Measurements from ENCODE around the gene CBX8.

CBX8 gene

GRCh38 chr17:79819534-79820276 lies 22.8 kb upstream of the CBX8 start:
- DNase-seq (ENCODE audit: low read depth): no peak

DNA sequence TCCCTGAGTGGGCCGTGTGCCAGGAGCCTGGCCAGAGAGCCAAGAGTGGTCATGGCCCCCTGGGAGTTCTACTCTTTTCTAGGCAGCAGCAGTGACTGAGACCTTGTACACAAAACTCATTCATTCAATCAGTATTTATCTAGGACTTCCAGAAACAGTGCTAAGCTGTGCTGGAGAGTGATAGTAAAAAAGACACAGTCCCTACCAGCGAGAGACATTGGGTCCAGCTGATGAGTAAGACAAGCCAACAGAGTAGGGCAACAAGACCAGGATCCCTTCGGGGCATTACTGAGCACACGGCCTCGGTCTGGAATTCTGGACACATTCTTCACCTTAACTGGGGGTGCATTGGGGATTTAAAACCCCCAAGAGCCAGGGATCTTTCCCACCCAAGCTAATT lies 22.2 kb upstream of the CBX8 start:
- DNase-seq (ENCODE audit: low read depth): no peak

DNA sequence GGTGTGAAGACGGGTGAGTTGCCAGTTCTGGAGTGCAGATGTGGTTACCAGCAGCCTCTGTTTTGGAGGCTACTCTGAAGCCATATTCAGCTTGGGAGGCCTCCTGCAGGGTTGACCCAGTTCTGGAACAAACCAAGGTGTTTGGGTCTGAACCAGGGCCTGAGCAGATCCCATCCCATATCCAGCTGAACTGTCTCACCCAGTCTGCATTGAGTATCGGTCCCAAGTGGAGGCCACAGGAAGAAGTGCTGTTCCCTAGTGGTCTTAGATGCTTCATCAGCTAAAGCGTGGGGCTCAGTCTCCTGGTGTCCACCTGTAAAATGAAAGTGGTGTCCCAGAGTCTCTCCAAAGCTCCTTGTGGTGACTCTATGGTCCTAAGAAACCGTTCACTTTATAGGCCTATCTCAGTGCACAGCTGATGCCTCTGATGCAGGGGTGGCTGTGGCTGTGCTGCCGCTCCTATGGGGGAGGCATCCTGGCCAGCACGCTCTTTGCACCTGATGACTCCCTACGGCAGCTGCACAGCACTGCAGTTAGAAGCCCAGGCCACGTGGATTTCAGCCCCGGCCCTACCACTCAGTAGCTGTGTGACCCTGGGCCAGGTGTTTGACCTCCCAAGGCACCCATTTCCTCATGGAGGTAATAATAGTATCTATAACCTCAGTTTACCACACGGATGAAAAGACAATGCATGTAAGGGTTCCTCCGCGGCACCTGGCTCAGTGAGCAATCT lies 21.3 kb upstream of the CBX8 start:
- no peak for DNase-seq (ENCODE audit: low read depth)

DNA sequence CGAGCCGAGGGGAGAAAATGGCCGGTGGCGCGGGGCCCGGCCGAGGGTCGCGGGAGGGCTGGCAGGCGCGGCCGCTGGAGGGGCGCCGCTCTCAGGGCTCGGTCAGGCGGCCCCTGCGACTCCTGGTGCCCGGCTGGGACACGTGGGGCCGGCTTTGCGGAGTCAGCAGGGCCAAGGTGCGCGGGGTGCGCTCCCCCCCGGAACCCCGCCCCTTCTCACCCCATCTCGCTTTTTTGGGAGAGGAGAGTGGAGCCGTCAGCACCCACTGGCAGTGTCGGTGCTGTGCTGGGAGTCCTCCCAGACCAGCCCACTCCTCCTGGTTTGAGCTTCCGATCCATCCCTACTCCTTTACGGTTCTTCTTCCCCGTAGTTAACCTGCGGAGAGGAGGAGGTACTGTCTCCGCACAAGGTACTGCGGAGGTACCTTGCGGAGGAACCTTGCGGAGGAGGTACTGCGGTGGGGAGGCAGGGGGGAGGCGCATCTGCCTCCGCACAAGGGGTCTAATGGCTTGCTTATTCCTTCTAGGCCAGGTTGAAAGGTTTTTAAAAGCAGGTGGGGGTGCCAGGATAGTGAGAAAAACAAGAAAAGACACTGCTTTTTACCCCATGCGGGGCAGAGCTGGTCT lies 19.1 kb upstream of the CBX8 start:
- no peak for DNase-seq (ENCODE audit: low read depth)

GRCh38 chr17:79814974-79815835 lies 18.3 kb upstream of the CBX8 start:
- no peak for DNase-seq (ENCODE audit: low read depth)

GRCh38 chr17:79814127-79814973 lies 17.5 kb upstream of the CBX8 start:
- DNase-seq (ENCODE audit: low read depth): no peak

DNA sequence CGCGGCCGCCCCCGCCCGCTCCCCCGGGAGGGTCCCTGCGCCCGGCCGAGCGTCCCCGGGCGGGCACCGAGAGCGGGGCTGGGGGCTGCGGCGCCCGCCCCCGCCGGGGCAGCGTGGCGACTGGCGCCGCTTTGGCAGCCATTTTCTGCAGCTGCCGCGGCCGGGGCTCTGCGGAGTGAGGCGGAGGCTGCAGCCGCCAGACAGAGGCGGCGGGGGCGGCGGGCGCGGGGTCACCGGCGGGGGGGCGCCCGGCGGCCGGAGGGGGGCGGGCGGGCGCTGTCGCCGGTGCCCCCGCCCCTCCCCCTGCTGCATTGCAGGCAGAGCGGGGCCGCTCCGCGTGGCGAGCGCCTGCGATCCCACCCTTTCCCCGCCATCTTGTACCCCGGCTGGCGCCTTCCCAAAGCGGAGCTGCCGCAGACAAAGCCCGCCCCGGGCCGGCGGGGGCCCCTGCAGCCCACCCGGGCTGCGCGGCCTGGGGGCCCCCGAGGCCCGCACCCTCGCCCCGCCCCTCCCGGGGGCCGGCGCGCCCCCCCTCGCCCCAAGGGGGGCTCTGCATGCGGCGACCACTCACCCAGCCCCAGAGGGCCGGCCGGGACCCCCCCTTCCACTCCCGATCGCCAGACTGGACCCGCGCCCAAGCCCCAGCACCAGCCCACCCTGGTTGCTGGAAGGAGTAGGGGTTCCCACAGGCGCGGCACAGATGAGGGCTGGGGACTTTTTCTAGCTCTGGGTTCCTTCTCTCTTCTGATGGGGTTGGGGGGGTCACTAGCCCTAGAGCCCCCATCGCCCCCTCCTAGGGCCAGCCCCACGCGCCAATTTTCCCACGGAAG lies 16.6 kb upstream of the CBX8 start:
- no peak for DNase-seq (ENCODE audit: low read depth)

DNA sequence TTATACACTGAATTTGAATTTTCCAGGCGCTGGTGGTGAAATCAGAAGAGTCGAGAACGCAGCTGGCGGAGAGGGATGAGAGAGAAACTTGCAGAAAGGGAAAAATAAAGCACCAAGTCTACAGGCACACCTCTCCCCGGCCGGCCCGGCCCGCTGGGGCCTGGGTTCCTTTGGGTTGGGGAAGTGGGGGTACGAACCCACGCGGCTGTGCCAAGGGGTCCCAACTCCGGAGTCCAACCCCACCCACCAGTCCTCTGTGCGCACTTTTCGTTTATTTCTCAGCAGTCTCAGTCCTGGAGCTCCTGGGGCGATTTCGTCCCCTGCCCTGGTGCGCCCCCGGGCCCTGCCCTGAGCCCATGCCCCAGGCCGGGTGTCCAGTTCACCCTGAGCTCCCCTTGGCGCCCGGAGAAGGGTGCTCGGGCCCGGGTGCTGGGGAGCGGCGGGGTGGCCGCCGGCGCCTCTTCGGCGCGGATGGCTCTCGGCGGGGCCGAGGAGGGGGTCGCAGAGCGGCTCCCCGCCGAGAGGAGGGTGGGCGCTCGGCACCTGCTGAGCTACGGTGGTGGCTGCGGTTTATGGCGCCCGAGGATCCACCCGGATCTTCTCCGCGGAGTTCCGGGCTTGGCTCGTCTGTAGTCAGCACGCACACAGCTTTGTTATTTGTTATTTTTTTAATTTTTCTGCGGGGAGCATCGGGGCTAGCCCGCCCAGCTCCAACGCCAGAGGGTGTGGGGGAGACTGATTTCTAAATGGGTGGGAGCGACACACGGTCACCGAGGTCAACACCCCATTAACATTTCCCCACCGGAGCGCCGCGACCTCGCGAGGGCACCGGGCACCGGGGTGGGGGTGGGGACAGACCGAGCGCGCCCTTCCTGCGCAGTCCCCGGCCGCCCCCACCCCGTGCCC lies 15.7 kb upstream of the CBX8 start:
- no peak for DNase-seq (ENCODE audit: low read depth)

DNA sequence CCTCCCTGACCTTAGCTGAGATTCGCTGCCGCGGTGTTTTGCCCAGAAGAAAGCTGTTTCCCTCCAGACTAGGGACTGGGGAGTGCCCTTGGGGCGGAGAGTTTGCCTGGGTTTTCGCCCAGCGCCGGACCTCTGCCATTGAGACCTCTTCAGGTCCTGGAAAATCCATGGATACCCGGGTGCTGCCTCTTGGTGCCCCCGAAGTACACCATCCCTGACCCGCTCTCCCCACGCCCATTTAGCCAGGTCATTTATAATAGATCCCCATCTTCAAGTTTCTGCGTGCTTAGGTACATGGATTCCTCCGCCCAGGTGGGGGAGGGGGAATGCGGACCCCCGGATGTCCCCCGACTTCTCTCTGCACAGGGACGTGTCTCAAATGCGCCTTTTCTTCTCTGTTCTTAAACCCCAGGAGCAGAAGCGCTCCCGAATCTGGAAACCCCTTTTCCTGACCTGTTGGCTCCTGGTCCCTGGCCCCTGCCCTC lies 15.0 kb upstream of the CBX8 start:
- no peak for DNase-seq (ENCODE audit: low read depth)

- DNase-seq (ENCODE audit: low read depth): no peak
These were observed 14.4 kb upstream of the CBX8 start for GRCh38 chr17:79811011-79811867.

GRCh38 chr17:79810130-79811010 lies 13.5 kb upstream of the CBX8 start:
- no peak for DNase-seq (ENCODE audit: low read depth)

DNA sequence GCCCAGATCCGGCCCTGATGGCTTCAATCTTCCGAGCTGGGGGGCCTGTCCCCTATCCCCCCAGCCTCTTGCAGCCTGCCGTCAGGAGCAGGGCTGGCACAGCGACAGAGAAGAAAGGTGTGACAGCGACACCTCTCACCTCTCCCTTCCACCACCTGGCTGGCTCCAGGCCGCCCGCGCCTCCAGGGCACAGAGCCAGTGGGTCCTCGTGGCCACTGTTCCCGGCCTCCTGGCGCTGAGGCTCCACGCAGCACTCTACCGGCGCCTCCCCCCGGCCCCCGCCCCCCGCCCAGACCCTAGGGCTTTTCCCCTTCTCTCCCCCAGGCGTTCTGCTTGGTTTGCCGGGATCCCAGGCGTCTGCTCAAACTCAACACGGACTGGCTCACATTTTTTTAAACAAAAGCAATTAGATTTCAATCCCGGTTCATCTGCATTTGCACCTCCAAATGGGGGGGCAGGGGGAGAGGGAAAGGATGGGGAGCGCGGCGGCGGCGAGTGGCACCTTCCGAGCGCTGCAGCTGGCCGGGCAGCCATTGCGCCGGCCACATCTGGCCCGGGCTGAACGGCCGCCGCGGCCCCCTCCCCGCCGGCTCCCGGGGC lies 12.8 kb upstream of the CBX8 start:
- DNase-seq (ENCODE audit: low read depth): no peak

DNA sequence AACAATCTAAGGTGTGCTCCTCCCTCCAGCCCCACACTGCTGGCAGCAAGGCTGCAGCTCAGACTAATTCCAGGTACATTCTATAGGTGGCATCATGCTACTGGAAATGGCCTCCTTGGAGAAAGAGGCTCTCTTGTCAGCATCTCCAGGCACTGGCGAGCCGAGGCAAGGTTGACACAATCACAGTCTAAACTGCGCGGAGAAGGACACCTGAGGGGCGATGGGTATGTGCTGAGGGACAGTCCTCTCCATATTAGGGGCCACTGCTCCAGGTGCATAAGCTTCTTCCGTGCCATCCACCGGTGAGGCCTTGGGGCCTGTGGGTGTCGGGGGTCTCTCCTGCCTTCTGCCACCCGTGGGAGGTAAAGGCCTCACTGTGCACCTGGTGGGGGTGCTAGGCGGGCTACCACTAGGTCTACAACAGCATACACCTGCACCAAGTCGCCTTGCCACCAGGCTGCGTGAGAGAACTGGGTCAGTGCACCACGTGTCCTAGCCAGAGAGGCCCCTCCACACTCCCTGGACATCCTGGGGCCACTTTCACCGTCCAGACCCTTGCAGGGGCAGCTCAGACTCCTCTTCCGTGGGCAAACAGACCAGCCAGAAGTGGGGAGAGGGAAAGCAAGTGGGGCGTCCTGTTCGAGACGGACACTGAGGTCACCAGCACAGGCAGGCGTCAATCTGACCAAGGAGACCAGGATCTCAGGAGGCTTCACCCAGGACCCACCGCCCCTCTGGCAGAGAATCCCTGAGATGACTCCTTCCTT lies 12.1 kb upstream of the CBX8 start:
- no peak for DNase-seq (ENCODE audit: low read depth)

DNA sequence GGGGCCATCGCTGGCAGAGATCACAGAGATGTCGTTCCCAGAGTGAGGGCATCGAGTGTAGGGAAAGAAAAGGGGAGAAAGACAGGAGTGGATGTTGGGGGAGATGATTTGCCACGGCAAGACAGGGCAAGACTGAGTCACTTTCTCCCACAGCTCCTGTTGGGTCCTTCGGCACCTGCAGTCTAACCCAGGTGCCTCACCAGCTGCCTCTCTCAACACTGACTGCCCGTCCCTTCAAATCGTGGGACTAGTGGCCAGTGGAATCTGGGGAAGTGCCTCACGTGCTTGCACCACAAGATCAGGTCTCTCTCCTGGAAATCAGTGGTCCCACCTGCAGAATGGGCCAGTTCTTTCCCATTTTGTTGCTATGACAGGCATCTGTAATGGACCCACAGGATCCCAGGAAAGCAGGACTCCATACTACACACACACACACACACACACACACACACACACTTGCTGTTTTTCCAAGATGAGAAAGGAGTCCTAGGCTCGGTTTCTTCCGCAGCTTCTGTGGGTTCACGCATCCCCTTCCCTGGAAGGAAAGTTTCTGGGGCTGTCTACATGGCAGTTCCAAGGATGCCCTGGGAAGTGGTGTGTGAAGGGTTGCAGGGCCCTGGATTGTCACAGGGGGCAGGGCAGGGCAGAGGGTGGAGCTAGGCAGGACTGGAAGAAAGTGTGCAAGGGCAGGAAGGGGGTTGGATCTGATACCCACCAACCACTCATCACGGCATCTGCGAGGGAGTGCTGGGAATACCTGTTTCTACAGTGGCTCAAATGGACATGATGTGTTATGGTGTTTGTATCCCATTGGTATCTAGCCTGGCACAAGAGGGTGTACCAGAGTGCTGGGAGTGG lies 10.2 kb upstream of the CBX8 start:
- DNase-seq (ENCODE audit: low read depth): no peak

DNA sequence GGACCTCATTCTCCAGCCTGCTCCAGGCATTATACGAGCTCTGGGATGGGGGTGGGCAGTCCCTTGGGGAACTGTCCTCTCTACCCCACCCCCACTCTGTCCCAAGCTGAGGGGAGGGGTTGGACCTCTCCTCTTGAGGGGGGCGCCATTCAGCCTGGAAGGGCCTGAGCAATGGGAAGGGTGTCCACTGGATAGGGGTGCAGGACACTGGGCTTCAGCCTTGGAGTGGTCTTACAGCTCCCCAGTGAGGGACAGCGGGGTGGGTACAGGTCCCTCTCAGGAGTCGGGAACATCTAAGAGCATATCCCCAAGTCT lies 9.5 kb upstream of the CBX8 start:
- DNase-seq (ENCODE audit: low read depth): no peak

All from GM04504 (cell line).